Calu3 (cell line): ENCODE measurements around the gene INO80C. TPM values are rescaled to one million over a fixed set of nuclear protein-coding genes. Genes with fewer than 3 reads are reported as not detected.

Source experiments
- BruUV-seq: library from RNA; stranded (reverse); fragments of 400-500 nt; replicated peaks from 2 replicates; lab custom pipeline; 2021; lab: Mats Ljungman, UMichigan
- CTCF ChIA-PET: fragments of 300-600 bp; sonication (Branson Sonifier 250); formaldehyde crosslinking; loops from one replicate; lab custom pipeline; 2022; ENCODE audit warnings: antibody characterized with exemption; lab: Charles Lee
- DNase-seq: peaks from one replicate; pipeline ENCODE4 v3.0.0; 2022
- H3K27ac Mint-ChIP-seq: one replicate; pipeline ENCODE4 v1.8.0; 2022; ENCODE audit warnings: mixed read lengths; ENCODE audit not compliant: unreplicated experiment
- H3K27me3 Mint-ChIP-seq: one replicate; pipeline ENCODE4 v1.8.0; 2022; ENCODE audit warnings: mixed read lengths; ENCODE audit not compliant: unreplicated experiment
- H3K36me3 Mint-ChIP-seq: one replicate; pipeline ENCODE4 v1.8.0; 2022; ENCODE audit warnings: mild to moderate bottlenecking, moderate library complexity, mixed read lengths; ENCODE audit not compliant: insufficient read depth, unreplicated experiment
- H3K4me1 Mint-ChIP-seq: one replicate; pipeline ENCODE4 v1.8.0; 2022; ENCODE audit warnings: mild to moderate bottlenecking, low read depth, mixed read lengths; ENCODE audit not compliant: unreplicated experiment
- H3K4me3 Mint-ChIP-seq: one replicate; pipeline ENCODE4 v1.8.0; 2022; ENCODE audit warnings: mild to moderate bottlenecking, low read depth, moderate library complexity, mixed read lengths; ENCODE audit not compliant: unreplicated experiment
- H3K9me3 Mint-ChIP-seq: one replicate; pipeline ENCODE4 v1.8.0; 2022; ENCODE audit warnings: low read depth, mixed read lengths; ENCODE audit not compliant: unreplicated experiment
- CTCF ChIP-seq: fragments of 200-600 bp; IDR thresholded peaks from one replicate; pipeline ENCODE4 v1.8.0; 2022; ENCODE audit warnings: antibody characterized with exemption; ENCODE audit not compliant: unreplicated experiment
- intact Hi-C: fragments of 100-400 bp; cut with micrococcal nuclease; formaldehyde crosslinking; loops from one replicate; pipeline ENCODE4 v1.10.0; 2022; ENCODE audit not compliant: unreplicated experiment
- total RNA-seq: library from RNA; stranded (reverse); gene quantifications from 2 replicates; pipeline ENCODE4 v1.2.3, GENCODE V29; 2022

The INO80C gene
- total RNA-seq, 1 experiment from 2014 or later, result 27.0 TPM

DNA sequence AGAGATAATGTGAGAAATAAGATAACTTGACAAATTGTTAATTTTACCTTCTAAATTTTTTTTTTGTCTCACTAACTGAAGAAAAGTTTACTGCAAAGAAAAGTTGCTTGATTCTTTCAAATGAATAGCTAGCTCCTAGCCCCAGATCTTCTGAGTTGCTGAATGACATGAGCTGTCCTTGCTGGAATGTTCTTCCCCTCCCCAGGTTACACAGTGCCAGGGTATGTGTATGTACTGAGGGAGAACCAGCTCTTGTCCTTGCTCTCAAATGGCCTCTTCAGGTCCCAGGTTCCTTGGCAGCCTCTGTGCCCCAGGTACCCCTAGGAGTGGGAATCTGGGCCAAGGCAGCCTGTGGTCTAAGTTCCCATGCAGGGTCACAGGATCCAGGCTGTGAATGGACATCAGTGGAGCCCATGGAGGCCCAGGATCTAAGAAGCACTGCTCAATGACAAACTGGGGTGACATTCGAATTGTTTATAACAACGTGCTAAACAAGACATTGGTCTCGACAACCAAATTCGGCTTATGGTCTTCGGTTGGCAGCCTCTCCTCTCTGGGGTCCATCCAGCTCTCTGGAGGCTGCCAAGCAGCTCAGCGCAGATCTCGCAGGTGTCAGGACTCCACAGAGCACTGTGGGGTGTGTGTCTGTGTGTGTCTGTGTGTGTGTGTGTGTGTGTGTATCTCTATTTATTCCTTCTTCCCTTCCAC lies 17.1 kb upstream of the INO80C start:
- no TSS peak for BruUV-seq
- Mint-ChIP-seq H3K36me3 (no peaks in the 10 kb centered on the region), H3K27me3 (no peaks in the 10 kb centered on the region), H3K4me1 (peaks cover 40% of the 10 kb centered on the region), H3K27ac (no peak overlapping the region), H3K9me3 (peaks cover 2% of the 10 kb centered on the region), H3K4me3 (no peak overlapping the region)
- TF ChIP-seq CTCF, result no peak
- CTCF ChIA-PET, result interaction anchor here (0.9 kb wide), 1 partner anchor 32 kb away, joined by 3 read pairs; no protein-coding TSS in a partner anchor
- intact Hi-C loops, result loop anchor here (5.0 kb wide), 1 partner anchor 67 kb away; the partner anchor contains the start of gene GALNT1
- no peak for DNase-seq

- CTCF ChIA-PET, result interaction anchor here (0.8 kb wide), 1 partner anchor 68 kb away, joined by 3 read pairs; no protein-coding TSS in a partner anchor
- TF ChIP-seq CTCF, result no peak
- intact Hi-C loops, result loop anchor here (5.0 kb wide), 1 partner anchor 68 kb away; the partner anchor contains the start of gene GALNT1
- Mint-ChIP-seq H3K4me1 (peaks cover 40% of the 10 kb centered on the region), H3K27me3 (no peaks in the 10 kb centered on the region), H3K27ac (peak overlapping the region; percentile 90), H3K4me3 (no peak overlapping the region), H3K9me3 (peaks cover 2% of the 10 kb centered on the region), H3K36me3 (no peaks in the 10 kb centered on the region)
- no TSS peak for BruUV-seq
- DNase-seq, result no peak
Observed at GRCh38 chr18:35514283-35514682, 16.5 kb upstream of the INO80C start.

GRCh38 chr18:35513181-35513936 lies 15.6 kb upstream of the INO80C start:
- peak; percentile 64 for DNase-seq
- Mint-ChIP-seq H3K27me3 (no peaks in the 10 kb centered on the region), H3K4me3 (peak overlapping the region; percentile 51), H3K4me1 (peaks cover 40% of the 10 kb centered on the region), H3K36me3 (no peaks in the 10 kb centered on the region), H3K9me3 (peaks cover 2% of the 10 kb centered on the region), H3K27ac (peak overlapping the region; percentile 90)
- intact Hi-C loops, result loop anchor here (2.0 to 5.0 kb wide), 2 partner anchors 69 to 105 kb away; partner anchors contain the start of gene GALNT1
- CTCF ChIA-PET, result interaction anchor here (0.8 to 1.4 kb wide), 3 partner anchors 20 to 69 kb away, joined by 3 to 4 read pairs (median 3); no protein-coding TSS in a partner anchor
- TF ChIP-seq CTCF, result no peak
- no TSS peak for BruUV-seq

GRCh38 chr18:35512761-35513160 lies 15.0 kb upstream of the INO80C start:
- Mint-ChIP-seq H3K4me3 (no peak overlapping the region), H3K9me3 (peaks cover 2% of the 10 kb centered on the region), H3K36me3 (no peaks in the 10 kb centered on the region), H3K27ac (peak overlapping the region; percentile 90), H3K27me3 (no peaks in the 10 kb centered on the region), H3K4me1 (peaks cover 40% of the 10 kb centered on the region)
- DNase-seq, result no peak
- TF ChIP-seq CTCF, result no peak
- intact Hi-C loops, result loop anchor here (2.0 to 5.0 kb wide), 2 partner anchors 70 to 104 kb away; partner anchors contain the start of gene GALNT1
- CTCF ChIA-PET, result interaction anchor here (1.0 to 1.4 kb wide), 2 partner anchors 19 to 34 kb away, joined by 3 to 4 read pairs; no protein-coding TSS in a partner anchor
- BruUV-seq, result TSS peak; percentile 90
